ENCODE results near the gene OR52E8. TPM values are rescaled to one million over a fixed set of nuclear protein-coding genes. Genes with fewer than 3 reads are reported as not detected.

Gene OR52E8
- total and polyA plus RNA-seq, 10 donors: not detected

DNA sequence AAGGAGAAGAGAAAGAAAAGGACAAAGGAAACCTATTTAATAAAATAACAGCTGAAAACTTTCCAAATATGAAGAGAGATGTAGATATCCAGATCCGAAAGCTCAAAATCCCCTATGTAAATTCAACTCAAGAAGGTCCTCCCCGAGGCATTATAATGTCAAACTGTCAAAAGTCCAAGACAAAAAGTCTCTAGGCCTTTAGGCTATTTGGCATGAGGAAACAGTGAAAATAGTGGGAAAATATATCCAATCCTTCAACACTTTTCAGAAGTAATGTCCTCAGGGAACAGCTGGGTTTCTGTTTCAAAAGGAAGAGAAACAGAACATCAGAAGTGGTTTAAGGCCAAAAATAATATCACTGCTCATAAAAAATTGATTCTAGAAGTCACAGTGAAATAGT is 21.1 kb upstream of the OR52E8 start:
- H3K36me3 ChIP-seq: no peaks in the 10 kb centered on the region
- WGBS, 5 donors: 66 to 87% (median 81%) methylated on average over 2 of the region's 2 CpGs
- intact Hi-C loops (cut with DNase I; ENCODE audit: low total_unique reads): no loop called here
- H3K27me3 ChIP-seq (replicated peaks in 1 of 7): no peaks in the 10 kb centered on the region
- no peak overlapping the region for H3K27ac ChIP-seq
- TF ChIP-seq, protein P1, sequence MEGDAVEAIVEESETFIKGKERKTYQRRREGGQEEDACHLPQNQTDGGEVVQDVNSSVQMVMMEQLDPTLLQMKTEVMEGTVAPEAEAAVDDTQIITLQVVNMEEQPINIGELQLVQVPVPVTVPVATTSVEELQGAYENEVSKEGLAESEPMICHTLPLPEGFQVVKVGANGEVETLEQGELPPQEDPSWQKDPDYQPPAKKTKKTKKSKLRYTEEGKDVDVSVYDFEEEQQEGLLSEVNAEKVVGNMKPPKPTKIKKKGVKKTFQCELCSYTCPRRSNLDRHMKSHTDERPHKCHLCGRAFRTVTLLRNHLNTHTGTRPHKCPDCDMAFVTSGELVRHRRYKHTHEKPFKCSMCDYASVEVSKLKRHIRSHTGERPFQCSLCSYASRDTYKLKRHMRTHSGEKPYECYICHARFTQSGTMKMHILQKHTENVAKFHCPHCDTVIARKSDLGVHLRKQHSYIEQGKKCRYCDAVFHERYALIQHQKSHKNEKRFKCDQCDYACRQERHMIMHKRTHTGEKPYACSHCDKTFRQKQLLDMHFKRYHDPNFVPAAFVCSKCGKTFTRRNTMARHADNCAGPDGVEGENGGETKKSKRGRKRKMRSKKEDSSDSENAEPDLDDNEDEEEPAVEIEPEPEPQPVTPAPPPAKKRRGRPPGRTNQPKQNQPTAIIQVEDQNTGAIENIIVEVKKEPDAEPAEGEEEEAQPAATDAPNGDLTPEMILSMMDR (IDR thresholded peaks at IDR 0.05 in 8 of 11, conservative IDR thresholded peaks at IDR 0.05 in 3 of 11): no peak
- no peak for TF ChIP-seq POLR2AphosphoS5 (IDR thresholded peaks at IDR 0.05)
- no peak for TF ChIP-seq POLR2A (IDR thresholded peaks at IDR 0.05)
- no peaks in the 10 kb centered on the region for H3K9me3 ChIP-seq
- H3K4me1 ChIP-seq: no peaks in the 10 kb centered on the region
- H3K4me3 ChIP-seq: no peak overlapping the region
- DNase-seq: no peak

DNA sequence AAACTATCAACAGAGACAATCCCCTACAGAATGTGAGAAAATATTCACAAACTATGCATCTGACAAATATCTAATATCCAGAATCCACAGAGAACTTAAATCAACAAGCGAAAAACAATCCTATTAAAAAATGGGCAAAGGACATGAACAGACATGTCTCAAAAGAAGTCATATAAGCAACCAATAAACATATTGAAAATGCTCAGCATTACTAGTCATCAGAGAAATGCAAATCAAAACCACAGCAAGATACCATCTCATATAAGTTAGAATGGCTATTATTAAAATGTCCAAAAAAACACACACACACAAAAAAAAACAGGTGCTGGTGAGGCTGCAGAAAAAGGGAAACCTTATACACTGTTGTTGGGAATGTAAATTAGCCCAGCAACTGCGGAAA is 8.3 kb upstream of the OR52E8 start:
- peaks cover 0 to 8% (median 0%) of the 10 kb centered on the region in 8 donors for H3K9me3 ChIP-seq
- H3K27ac ChIP-seq: no peak overlapping the region
- H3K27me3 ChIP-seq (replicated peaks in 1 of 7): peaks cover 0 to 5% (median 0%) of the 10 kb centered on the region in 7 donors
- TF ChIP-seq POLR2AphosphoS5 (IDR thresholded peaks at IDR 0.05) (no peak), POLR2A (IDR thresholded peaks at IDR 0.05) (no peak)
- TF ChIP-seq, protein P1 (IDR thresholded peaks at IDR 0.05 in 8 of 11, conservative IDR thresholded peaks at IDR 0.05 in 3 of 11): no peak
- no peaks in the 10 kb centered on the region for H3K4me1 ChIP-seq
- intact Hi-C loops (cut with DNase I; ENCODE audit: low total_unique reads): no loop called here
- WGBS, 5 donors: 79 to 95% (median 88%) methylated on average over 2 of the region's 2 CpGs
- no peak overlapping the region for H3K4me3 ChIP-seq
- DNase-seq: no peak
- H3K36me3 ChIP-seq: no peaks in the 10 kb centered on the region

DNA sequence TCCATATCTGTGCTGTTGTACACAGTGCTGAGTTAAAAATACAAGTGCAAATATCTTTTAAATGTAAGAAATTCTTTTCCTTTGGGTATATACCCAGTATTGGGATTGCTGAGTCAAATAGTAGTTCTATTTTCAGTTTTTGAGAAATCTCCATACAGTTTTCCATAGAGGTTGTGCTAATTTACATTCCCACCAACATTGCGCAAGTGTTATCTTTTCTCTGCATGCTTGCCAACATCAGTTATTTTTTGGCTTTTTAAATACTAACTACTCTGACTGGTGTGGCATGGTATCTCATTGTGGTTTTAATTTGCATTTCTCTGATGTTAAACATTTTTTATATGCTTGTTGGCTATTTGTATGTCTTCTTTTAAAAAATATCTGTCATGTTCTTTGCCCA is 6.5 kb downstream of the OR52E8 start:
- intact Hi-C loops (cut with DNase I; ENCODE audit: low total_unique reads): no loop called here
- peaks cover 0 to 12% (median 4%) of the 10 kb centered on the region in 8 donors for H3K9me3 ChIP-seq
- H3K36me3 ChIP-seq: no peaks in the 10 kb centered on the region
- H3K4me1 ChIP-seq: no peaks in the 10 kb centered on the region
- TF ChIP-seq POLR2AphosphoS5 (IDR thresholded peaks at IDR 0.05) (no peak), POLR2A (IDR thresholded peaks at IDR 0.05) (no peak)
- TF ChIP-seq, protein P1 (IDR thresholded peaks at IDR 0.05 in 8 of 11, conservative IDR thresholded peaks at IDR 0.05 in 3 of 11): no peak
- 88 to 98% (median 97%) methylated on average over 1 of the region's 1 CpG for WGBS, 5 donors
- H3K27ac ChIP-seq: no peak overlapping the region
- H3K4me3 ChIP-seq: no peak overlapping the region
- DNase-seq: no peak
- H3K27me3 ChIP-seq (replicated peaks in 1 of 7): no peaks in the 10 kb centered on the region

DNA sequence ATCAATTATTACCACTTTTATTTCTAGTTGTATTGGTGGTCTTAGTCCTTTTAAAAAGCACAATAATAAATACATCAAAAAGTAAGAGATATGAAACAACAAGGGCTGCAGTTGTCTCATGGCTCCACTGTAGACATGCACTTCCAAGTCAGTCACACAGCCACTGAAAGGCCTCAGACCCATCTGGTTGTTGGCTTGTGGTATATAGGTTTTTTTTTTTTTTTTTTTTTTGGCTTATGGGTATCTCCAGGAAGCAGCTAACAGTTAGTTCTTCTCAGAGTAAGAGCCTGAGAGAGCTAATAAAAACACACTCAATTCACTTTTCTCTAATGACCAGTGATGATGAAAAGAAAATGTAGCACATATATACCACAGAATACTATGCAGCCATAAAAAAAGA is 9.8 kb downstream of the OR52E8 start:
- intact Hi-C loops (cut with DNase I; ENCODE audit: low total_unique reads): no loop called here
- Histone ChIP-seq H3K9me3 (peaks cover 0 to 5% (median 0%) of the 10 kb centered on the region in 8 donors), H3K27me3 (replicated peaks in 1 of 7) (no peaks in the 10 kb centered on the region), H3K36me3 (no peaks in the 10 kb centered on the region), H3K4me3 (no peak overlapping the region), H3K4me1 (no peaks in the 10 kb centered on the region), H3K27ac (no peak overlapping the region)
- DNase-seq: no peak
- TF ChIP-seq POLR2AphosphoS5 (IDR thresholded peaks at IDR 0.05): no peak
- TF ChIP-seq, protein P1 (IDR thresholded peaks at IDR 0.05 in 8 of 11, conservative IDR thresholded peaks at IDR 0.05 in 3 of 11): no peak
- TF ChIP-seq POLR2A (IDR thresholded peaks at IDR 0.05): no peak

All from spleen (tissue), 11 donors.